Memory B cell (primary cell): ENCODE results near the gene ITGA11.

Experiments used
- ATAC-seq: fragments of 150-1000 bp; cut with Tn5 transposase; 2 replicates; pipeline ENCODE4 v1.10.0; 2021; ENCODE audit warnings: low read depth, mild to moderate bottlenecking, moderate library complexity
- DNase-seq, 2 donors: peaks; one replicate each; pipeline ENCODE4 v3.0.0; 2022; ENCODE audit warnings: low spot score in 2 of 2
- H3K27ac Mint-ChIP-seq: one replicate; pipeline ENCODE4 v1.8.0; 2022; ENCODE audit warnings: mild to moderate bottlenecking, moderate library complexity, mixed read lengths
- H3K27me3 Mint-ChIP-seq: one replicate; pipeline ENCODE4 v1.8.0; 2022; ENCODE audit warnings: mixed read lengths
- H3K36me3 Mint-ChIP-seq: one replicate; pipeline ENCODE4 v1.8.0; 2022; ENCODE audit warnings: mild to moderate bottlenecking, mixed read lengths
- H3K4me1 Mint-ChIP-seq: one replicate; pipeline ENCODE4 v1.8.0; 2022; ENCODE audit warnings: mixed read lengths
- H3K4me3 Mint-ChIP-seq: one replicate; pipeline ENCODE4 v1.8.0; 2022; ENCODE audit warnings: mild to moderate bottlenecking, moderate library complexity, mixed read lengths
- H3K9me3 Mint-ChIP-seq: one replicate; pipeline ENCODE4 v1.8.0; 2022; ENCODE audit warnings: mixed read lengths

The ITGA11 gene

DNA sequence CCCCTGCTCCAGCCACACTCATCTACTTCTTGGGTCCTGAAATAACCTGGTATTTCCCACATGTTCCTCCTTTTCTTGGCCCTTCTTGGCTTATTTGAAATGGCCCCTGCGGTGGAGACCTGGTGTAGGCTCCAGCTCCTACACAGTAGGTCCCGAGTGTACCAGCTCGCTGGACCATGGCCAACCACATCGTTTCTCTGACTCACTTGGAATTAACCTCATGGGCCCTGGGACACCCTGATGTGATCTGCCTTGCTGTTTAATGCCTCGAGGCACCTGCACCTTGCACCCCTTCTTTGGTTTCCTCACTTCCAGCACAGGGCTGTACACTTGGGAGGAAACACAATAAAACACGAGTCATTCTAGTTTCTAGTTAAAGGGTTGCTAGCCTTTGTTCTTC is 94.1 kb downstream of the ITGA11 start:
- ATAC-seq = no peak
- H3K27me3 Mint-ChIP-seq = peaks cover 14% of the 10 kb centered on the region
- H3K36me3 Mint-ChIP-seq = no peaks in the 10 kb centered on the region
- DNase-seq = no peak
- no peak overlapping the region for H3K4me3 Mint-ChIP-seq
- no peaks in the 10 kb centered on the region for H3K9me3 Mint-ChIP-seq
- no peaks in the 10 kb centered on the region for H3K4me1 Mint-ChIP-seq
- H3K27ac Mint-ChIP-seq = no peak overlapping the region

DNA sequence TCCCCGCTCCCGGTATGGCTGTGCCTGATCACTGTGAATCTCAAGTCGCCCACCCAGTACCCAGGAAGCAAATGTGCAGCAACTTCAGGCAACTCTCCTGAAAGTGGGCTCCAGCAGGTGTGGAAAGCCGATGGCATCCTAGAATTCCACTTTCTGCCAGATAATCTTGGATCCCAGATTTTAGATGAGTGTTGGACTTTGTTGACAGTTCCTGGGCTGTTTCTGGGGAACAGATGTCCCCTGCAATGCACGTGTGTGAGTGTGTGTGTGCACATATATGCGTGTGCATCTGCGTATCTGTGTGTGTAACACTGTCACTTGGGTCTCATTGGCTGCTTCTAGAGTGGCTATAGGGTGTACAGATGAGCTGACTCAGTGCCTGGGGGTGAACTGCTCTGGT is 95.4 kb downstream of the ITGA11 start:
- no peaks in the 10 kb centered on the region for H3K9me3 Mint-ChIP-seq
- DNase-seq (no peak), ATAC-seq (no peak)
- H3K36me3 Mint-ChIP-seq = no peaks in the 10 kb centered on the region
- H3K4me3 Mint-ChIP-seq = no peak overlapping the region
- H3K4me1 Mint-ChIP-seq = no peaks in the 10 kb centered on the region
- H3K27ac Mint-ChIP-seq = no peak overlapping the region
- H3K27me3 Mint-ChIP-seq = peaks cover 17% of the 10 kb centered on the region

DNA sequence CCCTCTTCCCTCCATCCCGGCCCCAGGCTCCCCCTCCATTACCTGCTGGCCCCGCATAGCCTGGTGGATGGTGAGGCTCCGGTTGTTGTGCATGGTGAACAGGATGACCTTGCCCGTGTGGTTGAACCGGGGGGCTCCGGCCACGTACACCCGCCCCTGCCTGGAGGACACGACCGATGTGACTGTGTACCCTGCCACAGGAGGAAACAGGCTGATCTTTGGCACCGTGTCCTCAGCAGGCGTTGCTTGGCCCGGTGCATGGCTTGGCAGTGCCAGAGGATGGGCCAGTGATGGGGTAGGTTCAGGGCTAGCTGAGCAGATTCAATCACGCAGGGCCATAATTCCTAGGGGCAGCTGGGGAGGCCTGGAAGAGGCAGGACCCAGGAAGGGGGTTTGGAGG is 96.3 kb downstream of the ITGA11 start:
- DNase-seq (no peak), ATAC-seq (no peak)
- no peaks in the 10 kb centered on the region for H3K4me1 Mint-ChIP-seq
- H3K27ac Mint-ChIP-seq = no peak overlapping the region
- H3K36me3 Mint-ChIP-seq = no peaks in the 10 kb centered on the region
- H3K27me3 Mint-ChIP-seq = peaks cover 21% of the 10 kb centered on the region
- H3K4me3 Mint-ChIP-seq = no peak overlapping the region
- H3K9me3 Mint-ChIP-seq = no peaks in the 10 kb centered on the region

DNA sequence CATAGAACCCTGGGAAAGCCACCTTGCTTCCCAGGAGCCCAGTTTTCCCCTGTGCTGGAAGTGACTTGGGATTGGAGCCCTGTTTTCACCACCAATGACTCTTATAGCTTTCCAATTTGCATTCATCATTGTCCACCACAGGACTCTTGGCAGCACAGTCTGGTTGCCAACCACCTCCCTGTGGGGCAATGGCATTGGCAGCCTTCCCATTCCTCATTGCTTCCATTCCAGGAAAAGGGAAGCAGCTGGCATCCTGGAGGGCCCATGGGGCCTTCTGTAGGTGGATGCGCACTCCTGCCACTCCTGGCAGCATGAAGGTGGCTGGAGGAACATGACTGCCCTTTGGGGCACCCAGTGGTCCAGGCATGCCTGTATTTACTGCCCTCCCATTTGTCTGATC is 96.7 kb downstream of the ITGA11 start:
- ATAC-seq (no peak), DNase-seq (no peak)
- H3K27me3 Mint-ChIP-seq = peaks cover 21% of the 10 kb centered on the region
- no peak overlapping the region for H3K27ac Mint-ChIP-seq
- no peaks in the 10 kb centered on the region for H3K4me1 Mint-ChIP-seq
- no peak overlapping the region for H3K4me3 Mint-ChIP-seq
- H3K9me3 Mint-ChIP-seq = no peaks in the 10 kb centered on the region
- H3K36me3 Mint-ChIP-seq = no peaks in the 10 kb centered on the region

DNA sequence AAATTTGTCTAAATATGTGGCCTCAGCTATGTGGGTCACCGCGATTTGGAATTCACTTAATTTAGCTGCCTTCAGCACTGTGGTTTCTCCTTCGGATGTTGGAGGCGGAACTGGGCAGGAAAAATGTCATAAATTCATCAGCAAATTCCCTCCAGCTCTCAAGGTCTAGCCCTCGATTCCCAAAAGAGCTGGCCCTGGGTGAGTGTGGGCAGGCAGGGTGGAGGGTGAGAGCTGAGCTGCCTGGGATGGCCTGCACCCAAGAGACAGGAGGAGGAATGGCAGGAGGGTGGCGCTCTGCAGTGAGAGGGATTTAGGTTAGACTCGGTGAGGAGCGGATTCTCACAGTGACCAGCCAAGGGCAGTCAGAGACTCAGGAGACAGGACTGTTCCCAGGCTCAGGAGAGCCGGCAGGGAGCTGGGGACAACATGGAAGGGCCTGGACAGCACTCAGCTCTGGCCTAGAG is 97.3 kb downstream of the ITGA11 start:
- Mint-ChIP-seq H3K27ac (no peak overlapping the region), H3K9me3 (no peaks in the 10 kb centered on the region), H3K27me3 (peaks cover 22% of the 10 kb centered on the region), H3K4me3 (no peak overlapping the region), H3K36me3 (no peaks in the 10 kb centered on the region), H3K4me1 (no peaks in the 10 kb centered on the region)
- ATAC-seq (no peak), DNase-seq (no peak)

DNA sequence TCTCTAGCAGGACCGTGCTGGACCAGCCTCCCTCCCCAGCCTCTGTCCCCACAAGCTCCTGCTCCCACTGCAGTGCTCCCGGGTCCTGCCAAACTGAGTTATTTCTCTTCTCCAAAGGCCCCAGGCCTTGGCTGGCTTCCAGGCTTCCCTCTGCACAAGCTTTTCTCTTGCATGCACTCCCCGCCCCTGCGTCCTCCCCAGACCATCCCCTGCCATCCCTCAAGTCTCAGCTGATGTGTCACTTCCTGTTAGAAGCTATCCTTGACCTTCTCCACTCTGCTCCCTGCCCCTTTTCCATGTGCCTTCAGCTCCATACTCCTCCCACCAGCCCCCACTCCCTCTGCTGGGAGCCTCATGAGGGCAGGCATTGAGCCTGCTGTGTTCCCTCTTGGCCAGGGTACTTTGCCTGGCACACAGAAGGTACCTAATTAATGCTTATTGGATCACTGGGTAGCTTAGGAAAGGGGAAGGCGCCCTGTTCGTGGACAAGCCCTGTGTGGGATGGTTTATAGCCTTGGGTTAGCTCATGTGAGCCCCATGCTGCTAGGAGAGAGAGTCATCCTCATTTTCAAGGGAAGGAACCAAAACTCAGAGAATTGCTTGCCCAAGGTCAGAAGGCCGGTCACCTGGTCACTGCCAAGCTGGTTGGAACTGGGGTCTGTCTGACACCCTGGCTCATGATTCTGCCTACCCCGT is 98.0 kb downstream of the ITGA11 start:
- ATAC-seq = no peak
- Mint-ChIP-seq H3K9me3 (no peaks in the 10 kb centered on the region), H3K4me3 (no peak overlapping the region), H3K4me1 (no peaks in the 10 kb centered on the region), H3K27ac (no peak overlapping the region), H3K36me3 (no peaks in the 10 kb centered on the region), H3K27me3 (peaks cover 25% of the 10 kb centered on the region)
- no peak for DNase-seq

DNA sequence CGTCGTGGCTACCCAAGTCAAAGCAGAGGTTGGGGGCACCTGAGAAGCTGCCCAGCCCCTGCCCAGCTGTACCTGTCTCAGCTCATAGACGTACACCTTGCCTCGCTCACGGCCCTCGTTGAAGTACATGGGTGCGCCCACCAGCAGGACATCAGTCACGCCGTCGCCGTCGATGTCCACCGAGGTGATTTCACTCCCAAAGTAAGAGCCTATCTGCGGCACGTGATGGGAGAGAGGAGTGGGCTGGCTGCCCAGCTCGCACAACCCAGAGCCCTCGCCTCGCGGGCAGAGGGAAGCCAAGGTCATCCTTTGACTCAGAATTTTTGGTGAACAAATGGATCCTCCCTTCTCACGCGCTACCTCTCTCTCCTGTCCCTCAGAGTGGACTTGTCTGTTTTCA is 99.7 kb downstream of the ITGA11 start:
- H3K27ac Mint-ChIP-seq = no peak overlapping the region
- no peak overlapping the region for H3K4me3 Mint-ChIP-seq
- peaks cover 25% of the 10 kb centered on the region for H3K27me3 Mint-ChIP-seq
- H3K9me3 Mint-ChIP-seq = no peaks in the 10 kb centered on the region
- H3K4me1 Mint-ChIP-seq = peaks cover 2% of the 10 kb centered on the region
- DNase-seq (no peak), ATAC-seq (no peak)
- no peaks in the 10 kb centered on the region for H3K36me3 Mint-ChIP-seq

DNA sequence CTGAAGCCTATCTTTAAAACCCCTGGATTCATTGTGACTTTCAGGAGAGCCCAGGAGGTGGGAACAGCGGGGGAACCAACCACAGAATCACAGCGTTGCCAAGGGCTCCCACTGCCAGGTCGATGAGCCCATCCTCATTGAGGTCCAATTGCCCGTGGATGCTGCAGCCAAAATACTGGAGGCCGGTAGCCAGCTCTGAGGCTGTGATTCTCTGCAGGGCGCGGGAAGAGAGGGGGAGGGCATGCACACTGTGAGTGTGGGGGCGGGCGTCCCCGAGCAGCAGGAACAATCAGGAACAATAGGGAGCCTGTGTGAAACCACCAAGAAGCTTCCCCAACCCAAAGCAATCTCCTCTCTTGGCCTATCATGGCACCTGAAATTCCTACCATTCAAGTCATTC is 101.1 kb downstream of the ITGA11 start:
- Mint-ChIP-seq H3K9me3 (no peaks in the 10 kb centered on the region), H3K27ac (no peak overlapping the region), H3K4me1 (peaks cover 2% of the 10 kb centered on the region), H3K36me3 (no peaks in the 10 kb centered on the region), H3K4me3 (no peak overlapping the region), H3K27me3 (peaks cover 31% of the 10 kb centered on the region)
- ATAC-seq (no peak), DNase-seq (no peak)

DNA sequence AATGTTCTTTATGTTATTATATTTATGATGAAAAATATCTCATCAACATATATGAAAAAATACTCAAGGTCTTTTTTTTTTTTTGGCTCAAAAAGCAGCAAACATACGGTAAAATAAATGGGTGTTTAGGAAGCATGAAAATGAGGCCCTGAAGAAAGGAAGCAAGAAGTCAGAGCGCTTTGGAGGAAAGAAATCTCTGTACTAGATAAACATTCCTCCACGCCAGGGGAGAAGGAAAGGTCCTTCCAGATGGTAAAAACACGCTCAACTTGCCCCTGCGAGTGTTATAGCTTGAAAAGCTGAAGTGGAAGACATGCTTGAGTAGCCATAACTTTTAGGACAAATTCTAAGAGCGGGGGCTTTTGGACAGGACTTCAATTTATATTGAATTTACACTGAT is 101.5 kb downstream of the ITGA11 start:
- Mint-ChIP-seq H3K36me3 (no peaks in the 10 kb centered on the region), H3K9me3 (no peaks in the 10 kb centered on the region), H3K27me3 (peaks cover 31% of the 10 kb centered on the region), H3K4me1 (peaks cover 2% of the 10 kb centered on the region), H3K4me3 (no peak overlapping the region), H3K27ac (no peak overlapping the region)
- ATAC-seq = no peak
- no peak for DNase-seq

DNA sequence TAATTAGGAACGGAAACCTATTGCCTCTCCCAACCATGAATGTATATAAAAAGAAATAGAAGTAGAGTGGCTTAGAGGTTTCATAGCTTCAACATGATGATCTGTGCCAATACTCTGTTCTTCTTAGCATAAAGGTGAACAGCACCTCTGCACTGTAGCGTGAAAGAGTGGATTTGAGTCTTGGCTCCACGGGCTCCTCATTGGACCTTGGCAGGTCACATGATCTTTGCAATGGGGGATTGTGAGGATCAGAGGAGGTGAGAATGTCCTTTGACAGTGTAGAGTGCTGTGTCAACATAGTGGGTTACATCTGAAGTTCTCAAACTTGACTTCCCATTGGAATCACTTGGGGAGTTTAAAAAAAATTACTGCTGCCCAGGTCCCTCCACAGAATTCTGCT is 103.0 kb downstream of the ITGA11 start:
- Mint-ChIP-seq H3K4me1 (peaks cover 2% of the 10 kb centered on the region), H3K27ac (no peak overlapping the region), H3K36me3 (no peaks in the 10 kb centered on the region), H3K4me3 (no peak overlapping the region), H3K9me3 (no peaks in the 10 kb centered on the region), H3K27me3 (peaks cover 28% of the 10 kb centered on the region)
- DNase-seq (no peak), ATAC-seq (no peak)

DNA sequence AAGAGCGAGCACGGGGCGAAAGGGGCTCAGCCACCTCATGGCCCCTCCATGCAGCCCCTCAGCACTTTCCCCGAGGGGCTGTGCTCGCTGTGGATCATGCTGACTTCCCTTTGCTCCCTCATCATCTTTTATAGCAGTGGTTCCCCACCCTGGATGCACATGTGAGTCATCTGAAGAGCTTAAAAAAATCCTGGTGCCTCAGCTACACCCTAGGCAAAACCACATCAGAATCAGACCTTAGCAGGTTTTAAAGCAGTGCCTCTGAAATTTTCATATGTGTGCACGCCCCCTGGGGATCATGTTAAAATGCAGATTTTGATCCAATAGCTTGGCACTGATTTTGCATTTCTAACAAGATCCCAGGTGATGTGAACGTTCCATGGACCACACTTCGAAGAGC is 103.5 kb downstream of the ITGA11 start:
- H3K27me3 Mint-ChIP-seq = peaks cover 23% of the 10 kb centered on the region
- no peaks in the 10 kb centered on the region for H3K36me3 Mint-ChIP-seq
- no peak overlapping the region for H3K4me3 Mint-ChIP-seq
- ATAC-seq (no peak), DNase-seq (no peak)
- H3K27ac Mint-ChIP-seq = no peak overlapping the region
- H3K4me1 Mint-ChIP-seq = peaks cover 2% of the 10 kb centered on the region
- no peaks in the 10 kb centered on the region for H3K9me3 Mint-ChIP-seq

DNA sequence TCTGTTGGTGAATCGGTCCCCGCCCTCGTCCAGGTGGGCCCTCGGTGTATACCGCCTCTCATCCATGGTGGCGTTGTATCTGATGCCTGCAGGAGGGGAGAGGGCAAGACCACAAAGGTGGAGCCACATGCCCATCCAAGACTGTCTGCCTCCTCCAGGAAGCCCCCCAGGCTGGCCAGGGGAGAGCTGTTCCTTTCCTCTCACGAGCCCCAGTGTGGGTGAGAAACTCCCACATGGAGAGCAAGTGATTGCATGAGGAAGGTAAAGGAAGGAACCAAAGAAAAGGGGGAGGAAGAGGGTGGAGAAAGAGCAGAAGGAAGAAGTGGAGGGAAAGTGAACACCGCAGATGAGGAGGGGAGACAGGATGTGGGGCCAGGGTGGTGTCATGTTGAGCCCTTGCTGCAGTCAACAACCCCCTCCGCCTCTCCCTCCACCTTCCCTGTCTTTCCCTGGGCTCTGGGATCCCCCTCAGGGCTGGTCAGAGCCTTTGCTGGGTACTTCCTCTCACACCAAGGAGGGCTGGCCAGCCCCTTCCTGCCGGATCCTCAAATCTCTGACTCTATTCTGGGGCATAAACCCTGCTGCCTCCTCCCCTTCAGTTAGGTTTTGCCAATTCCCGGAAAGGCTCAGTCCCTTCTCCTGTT is 105.1 kb downstream of the ITGA11 start:
- H3K4me1 Mint-ChIP-seq = peaks cover 2% of the 10 kb centered on the region
- ATAC-seq (no peak), DNase-seq (no peak)
- no peak overlapping the region for H3K4me3 Mint-ChIP-seq
- H3K9me3 Mint-ChIP-seq = no peaks in the 10 kb centered on the region
- no peak overlapping the region for H3K27ac Mint-ChIP-seq
- no peaks in the 10 kb centered on the region for H3K36me3 Mint-ChIP-seq
- peaks cover 24% of the 10 kb centered on the region for H3K27me3 Mint-ChIP-seq

DNA sequence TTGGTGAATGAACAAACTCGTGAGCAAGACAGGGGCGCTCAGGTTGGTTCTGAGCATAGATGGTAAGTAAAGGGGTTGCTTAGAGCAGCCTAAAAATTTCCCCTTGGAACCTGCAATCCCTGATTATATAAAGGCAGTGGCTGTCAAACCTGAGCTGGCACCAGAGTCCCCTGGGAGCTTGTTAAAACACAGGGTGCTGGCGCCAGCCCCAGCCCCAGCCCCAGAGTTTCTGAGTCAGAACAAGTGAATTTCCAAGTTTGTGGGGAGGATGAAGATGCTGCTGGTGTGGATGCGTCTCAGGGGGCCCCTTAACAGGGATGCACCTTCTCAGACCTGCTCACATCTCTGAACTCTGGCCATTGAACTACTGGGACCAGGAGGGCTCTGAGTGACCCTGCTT is 106.2 kb downstream of the ITGA11 start:
- DNase-seq (no peak), ATAC-seq (no peak)
- Mint-ChIP-seq H3K27me3 (peaks cover 21% of the 10 kb centered on the region), H3K4me1 (peaks cover 2% of the 10 kb centered on the region), H3K36me3 (no peaks in the 10 kb centered on the region), H3K27ac (no peak overlapping the region), H3K4me3 (no peak overlapping the region), H3K9me3 (no peaks in the 10 kb centered on the region)

DNA sequence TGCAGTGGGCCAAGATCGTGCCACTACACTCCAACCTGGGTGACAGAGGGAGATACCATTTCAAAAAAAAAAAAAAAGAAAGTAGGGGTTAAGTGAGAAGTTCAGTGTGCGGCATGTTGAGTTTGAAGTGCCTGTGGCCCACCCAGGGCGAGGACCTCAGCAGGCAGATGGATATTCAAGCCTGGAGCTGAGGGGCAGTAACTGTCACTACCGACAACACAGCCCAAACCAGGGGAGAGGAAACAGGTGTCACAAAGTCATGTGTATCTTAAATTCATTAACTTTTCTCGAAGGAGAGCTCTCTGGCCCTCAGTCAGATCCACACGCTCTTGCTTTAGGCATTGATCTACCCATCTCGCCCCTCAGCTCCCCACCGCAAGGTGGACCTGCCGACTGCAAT is 109.2 kb downstream of the ITGA11 start:
- no peak for DNase-seq
- Mint-ChIP-seq H3K4me1 (peaks cover 2% of the 10 kb centered on the region), H3K36me3 (no peaks in the 10 kb centered on the region), H3K27ac (no peak overlapping the region), H3K4me3 (no peak overlapping the region), H3K27me3 (peaks cover 22% of the 10 kb centered on the region), H3K9me3 (no peaks in the 10 kb centered on the region)
- no peak for ATAC-seq

DNA sequence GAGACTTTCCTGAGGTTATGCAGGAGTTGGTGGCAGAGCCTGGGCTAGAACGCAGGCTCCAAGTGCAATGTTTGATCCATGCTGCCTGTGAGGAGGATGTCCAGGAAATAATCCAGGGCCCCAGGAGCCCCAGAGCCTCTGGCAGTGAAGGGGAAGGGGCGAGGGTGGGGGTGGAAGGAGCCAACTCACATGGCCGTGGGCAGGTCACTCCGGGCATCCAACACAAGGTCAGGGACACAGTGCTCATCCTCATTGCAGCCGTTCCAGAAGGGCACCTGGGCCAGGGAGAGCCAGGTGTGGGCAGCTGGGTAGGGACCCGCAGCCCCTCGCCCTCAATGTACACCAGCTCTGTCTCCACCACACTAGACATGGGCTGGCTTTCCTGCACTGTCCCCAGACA is 110.7 kb downstream of the ITGA11 start:
- ATAC-seq = no peak
- peaks cover 20% of the 10 kb centered on the region for H3K27me3 Mint-ChIP-seq
- H3K4me1 Mint-ChIP-seq = peaks cover 3% of the 10 kb centered on the region
- no peak for DNase-seq
- H3K9me3 Mint-ChIP-seq = no peaks in the 10 kb centered on the region
- no peak overlapping the region for H3K27ac Mint-ChIP-seq
- H3K4me3 Mint-ChIP-seq = no peak overlapping the region
- no peaks in the 10 kb centered on the region for H3K36me3 Mint-ChIP-seq
